HUES48 (cell line): Measurements from ENCODE around the gene LRP5.

Experiments
- H3K27ac ChIP-seq: one replicate; pipeline ENCODE4 v1.7.0; 2013; ENCODE audit warnings: low read depth, low read length, inconsistent platforms
- H3K27me3 ChIP-seq: 2 replicates; pipeline ENCODE4 v1.6.1; 2013; ENCODE audit warnings: mild to moderate bottlenecking, low read length; ENCODE audit not compliant: control insufficient read depth, insufficient read depth
- H3K36me3 ChIP-seq: 2 replicates; pipeline ENCODE4 v1.6.1; 2013; ENCODE audit warnings: low read length; ENCODE audit not compliant: control insufficient read depth, insufficient read depth
- H3K4me1 ChIP-seq: 2 replicates; pipeline ENCODE4 v1.6.1; 2013; ENCODE audit warnings: mild to moderate bottlenecking, low read length; ENCODE audit not compliant: control insufficient read depth, insufficient read depth
- H3K4me3 ChIP-seq: 2 replicates; pipeline ENCODE4 v1.5.1; 2013; ENCODE audit warnings: mild to moderate bottlenecking, low read depth, low read length
- H3K9ac ChIP-seq: 2 replicates; pipeline ENCODE4 v1.6.1; 2013; ENCODE audit warnings: mild to moderate bottlenecking, low read depth, low read length, moderate library complexity
- H3K9me3 ChIP-seq: 2 replicates; pipeline ENCODE4 v1.6.1; 2013; ENCODE audit warnings: low read length; ENCODE audit not compliant: control insufficient read depth, insufficient read depth

LRP5 gene

DNA sequence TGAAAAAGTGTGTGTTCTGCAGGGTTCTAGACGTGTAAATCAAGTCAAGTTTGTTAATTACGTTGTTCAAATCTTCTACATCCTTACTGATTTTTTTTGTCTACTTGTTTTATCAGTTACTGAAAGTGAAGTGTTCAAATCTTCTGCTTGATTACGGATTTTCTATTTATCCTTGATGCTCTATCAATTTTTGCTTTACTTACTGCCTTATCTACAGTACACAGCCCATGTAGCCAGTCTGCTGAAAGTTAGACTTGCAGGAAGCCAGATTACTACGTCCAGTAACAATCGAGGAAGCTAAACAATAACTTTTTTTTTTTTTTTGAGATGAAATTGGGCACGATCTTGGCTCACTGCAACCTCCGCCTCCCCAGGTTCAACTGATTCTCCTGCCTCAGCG lies 25.0 kb upstream of the LRP5 start:
- Histone ChIP-seq H3K27me3 (no peaks in the 10 kb centered on the region), H3K27ac (no peak overlapping the region), H3K9me3 (peaks cover 6% of the 10 kb centered on the region; the same call in 1 of the 2 replicates), H3K9ac (no peak overlapping the region), H3K4me3 (no peak overlapping the region), H3K36me3 (no peaks in the 10 kb centered on the region), H3K4me1 (no peaks in the 10 kb centered on the region)

DNA sequence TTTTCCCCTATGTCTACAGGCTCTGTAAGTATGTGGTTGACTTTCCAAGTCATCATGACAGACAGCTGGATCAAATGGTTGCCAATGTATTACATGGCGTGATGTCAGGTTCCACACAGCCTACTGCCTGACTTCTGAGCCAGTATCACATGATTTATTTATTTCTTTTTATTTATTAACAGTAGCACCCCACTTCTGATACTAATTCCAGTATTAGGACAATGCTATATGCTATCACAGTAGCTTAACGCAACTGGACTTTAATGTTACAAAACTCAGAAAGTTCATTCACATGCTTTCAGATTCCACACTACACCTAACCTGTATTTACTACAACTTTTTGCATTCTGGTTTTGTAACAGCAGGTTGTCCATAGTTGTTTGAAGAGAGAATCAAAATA lies 22.9 kb upstream of the LRP5 start:
- Histone ChIP-seq H3K9ac (no peak overlapping the region), H3K9me3 (peaks cover 6% of the 10 kb centered on the region; the same call in 1 of the 2 replicates), H3K27ac (no peak overlapping the region), H3K36me3 (no peaks in the 10 kb centered on the region), H3K4me3 (no peak overlapping the region), H3K27me3 (no peaks in the 10 kb centered on the region), H3K4me1 (no peaks in the 10 kb centered on the region)

DNA sequence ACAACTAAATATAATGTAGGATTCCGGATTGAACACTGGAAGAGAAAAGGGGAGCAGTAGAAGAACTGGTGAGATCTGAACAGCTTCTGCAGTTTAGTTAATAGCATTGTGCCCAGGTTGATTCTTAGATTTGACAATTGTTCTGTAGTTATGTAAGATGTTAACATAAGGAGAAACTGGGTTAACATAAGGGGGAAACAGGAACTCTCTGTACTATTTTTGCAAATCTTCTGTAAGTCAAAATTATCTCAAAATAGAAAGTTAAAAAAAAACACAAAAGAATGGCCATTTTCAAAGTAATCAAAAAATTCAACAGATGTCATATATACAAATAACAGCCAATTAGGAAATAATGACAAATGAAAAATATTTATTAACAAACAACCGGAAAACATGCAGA lies 18.7 kb upstream of the LRP5 start:
- Histone ChIP-seq H3K4me3 (no peak overlapping the region), H3K9me3 (peaks cover 6% of the 10 kb centered on the region; the same call in 1 of the 2 replicates), H3K9ac (no peak overlapping the region)

DNA sequence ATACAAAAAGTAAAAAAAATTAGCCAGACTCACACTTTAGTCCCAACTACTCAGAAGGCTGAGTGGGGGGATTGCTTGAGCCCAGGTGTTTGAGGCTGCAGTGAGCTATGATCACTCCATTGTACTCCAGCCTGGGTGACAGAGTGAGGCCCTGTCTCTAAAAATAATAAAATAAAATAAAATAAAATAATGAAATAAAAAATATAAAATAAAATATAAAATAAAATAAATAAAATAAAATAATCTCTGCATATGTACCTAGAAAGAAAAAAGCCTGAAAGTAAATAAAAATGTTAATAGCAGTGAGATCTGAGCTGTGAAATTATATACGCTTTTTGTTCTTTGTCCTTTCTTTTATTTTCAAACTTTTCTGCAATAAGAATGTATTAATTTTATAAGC lies 17.1 kb upstream of the LRP5 start:
- Histone ChIP-seq H3K9ac (no peak overlapping the region), H3K9me3 (no peaks in the 10 kb centered on the region), H3K27ac (no peak overlapping the region), H3K4me3 (no peak overlapping the region), H3K4me1 (peaks cover 2% of the 10 kb centered on the region; the same call in 1 of the 2 replicates), H3K27me3 (no peaks in the 10 kb centered on the region; the same call in 1 of the 2 replicates), H3K36me3 (no peaks in the 10 kb centered on the region)

More for the DNA sequence above, 18.7 kb upstream of the LRP5 start:
- no peak overlapping the region for H3K27ac ChIP-seq
- H3K4me1 ChIP-seq: peaks cover 2% of the 10 kb centered on the region; the same call in 1 of the 2 replicates
- no peaks in the 10 kb centered on the region for H3K36me3 ChIP-seq
- H3K27me3 ChIP-seq: no peaks in the 10 kb centered on the region; the same call in 1 of the 2 replicates

DNA sequence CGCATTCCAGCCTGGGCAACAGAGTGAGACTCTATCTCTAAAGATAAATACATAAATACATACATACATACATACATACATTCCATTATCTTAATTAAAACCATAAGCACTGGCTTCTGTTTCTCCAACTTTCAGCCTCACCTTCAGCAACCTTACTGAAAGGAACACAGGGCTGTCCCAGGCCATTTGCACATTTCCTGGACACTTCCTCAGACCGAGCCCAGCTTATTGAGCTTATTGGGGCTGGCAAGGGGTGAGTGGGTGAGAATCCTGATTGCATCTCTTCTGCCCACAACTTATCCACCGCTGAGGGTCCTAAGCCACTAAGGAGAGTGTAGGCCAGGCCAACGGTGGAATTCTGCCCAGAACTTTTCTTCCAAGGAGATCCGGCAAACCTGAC lies 16.5 kb upstream of the LRP5 start:
- Histone ChIP-seq H3K27ac (no peak overlapping the region), H3K4me3 (no peak overlapping the region), H3K36me3 (no peaks in the 10 kb centered on the region), H3K9me3 (no peaks in the 10 kb centered on the region), H3K4me1 (peaks cover 2% of the 10 kb centered on the region; the same call in 1 of the 2 replicates), H3K9ac (no peak overlapping the region), H3K27me3 (no peaks in the 10 kb centered on the region; the same call in 1 of the 2 replicates)

DNA sequence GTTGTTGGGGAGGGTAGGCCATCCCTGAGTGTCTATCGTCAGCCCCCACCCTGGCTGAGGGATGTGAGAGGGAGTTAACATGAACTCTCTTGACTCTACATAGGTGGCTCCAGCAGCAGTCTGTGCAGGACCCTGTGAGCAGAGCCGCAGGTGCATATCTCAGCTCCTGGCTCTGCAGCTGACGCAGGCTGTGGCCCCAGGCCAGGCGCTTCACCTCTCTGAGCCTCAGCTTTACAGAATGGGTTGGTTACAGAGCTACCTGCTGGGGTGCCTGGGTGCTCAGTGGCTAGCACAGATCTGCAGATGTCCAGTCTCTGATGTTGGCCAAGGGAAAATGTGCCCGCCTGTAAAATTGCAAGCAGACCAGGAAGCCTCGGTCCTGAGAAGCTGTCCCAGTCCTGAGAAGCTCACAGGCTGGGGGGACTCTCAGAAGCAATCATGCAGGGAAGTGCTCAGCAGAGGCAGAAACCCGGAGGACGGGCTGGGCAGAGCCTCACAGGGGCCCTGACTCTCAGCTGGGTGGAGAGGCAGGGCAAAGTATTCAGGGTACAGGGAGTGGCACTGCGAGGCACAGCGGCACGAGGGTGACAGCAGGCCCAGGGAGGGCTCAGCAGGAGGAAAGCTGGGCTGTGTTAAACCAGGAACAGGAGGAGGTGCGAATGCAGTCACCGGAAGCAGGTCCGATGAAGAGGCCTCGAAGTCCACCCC lies 15.9 kb upstream of the LRP5 start:
- Histone ChIP-seq H3K27me3 (no peaks in the 10 kb centered on the region; the same call in 1 of the 2 replicates), H3K4me1 (peaks cover 2% of the 10 kb centered on the region; the same call in 1 of the 2 replicates)

DNA sequence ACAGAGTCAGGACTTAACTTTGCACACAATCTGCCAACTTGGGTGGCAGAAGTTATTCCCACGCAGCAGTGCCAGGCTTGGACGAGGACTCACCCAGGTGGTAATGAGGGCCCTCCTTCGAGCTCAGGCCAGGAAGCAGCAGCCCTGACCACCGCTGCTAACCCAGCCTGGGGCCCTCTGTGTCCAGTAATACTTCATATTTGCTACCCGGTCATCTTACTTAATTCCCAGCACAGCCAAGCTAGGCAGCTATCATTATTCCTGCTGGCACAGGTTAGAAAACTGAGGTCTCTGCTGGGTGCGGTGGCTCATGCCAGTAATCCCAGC lies 15.4 kb upstream of the LRP5 start:
- Histone ChIP-seq H3K9me3 (no peaks in the 10 kb centered on the region), H3K36me3 (no peaks in the 10 kb centered on the region), H3K27me3 (no peaks in the 10 kb centered on the region; the same call in 1 of the 2 replicates), H3K9ac (no peak overlapping the region), H3K27ac (no peak overlapping the region), H3K4me1 (peaks cover 2% of the 10 kb centered on the region; the same call in 1 of the 2 replicates), H3K4me3 (no peak overlapping the region)

More for the DNA sequence above, 15.9 kb upstream of the LRP5 start:
- no peaks in the 10 kb centered on the region for H3K9me3 ChIP-seq
- H3K9ac ChIP-seq: no peak overlapping the region
- no peaks in the 10 kb centered on the region for H3K36me3 ChIP-seq
- no peak overlapping the region for H3K4me3 ChIP-seq
- H3K27ac ChIP-seq: no peak overlapping the region

DNA sequence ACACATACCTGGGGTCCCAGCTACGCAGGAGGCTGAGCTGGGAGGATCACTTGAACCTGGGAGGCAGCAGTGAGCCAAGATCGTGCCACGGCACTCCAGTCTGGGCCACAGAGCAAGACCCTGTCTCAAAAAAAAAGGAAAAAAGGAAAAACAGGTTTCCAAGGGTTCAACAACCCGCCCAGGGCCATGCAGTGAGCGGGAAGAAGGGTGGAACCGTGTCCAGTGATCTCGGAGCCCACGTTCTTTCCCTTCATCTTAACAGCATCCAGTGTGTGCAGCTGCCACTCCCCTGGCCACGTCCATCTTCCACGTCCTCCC lies 14.9 kb upstream of the LRP5 start:
- Histone ChIP-seq H3K36me3 (no peaks in the 10 kb centered on the region), H3K27me3 (no peaks in the 10 kb centered on the region; the same call in 1 of the 2 replicates), H3K4me3 (no peak overlapping the region), H3K9ac (no peak overlapping the region), H3K4me1 (peaks cover 2% of the 10 kb centered on the region; the same call in 1 of the 2 replicates), H3K9me3 (no peaks in the 10 kb centered on the region), H3K27ac (no peak overlapping the region)

DNA sequence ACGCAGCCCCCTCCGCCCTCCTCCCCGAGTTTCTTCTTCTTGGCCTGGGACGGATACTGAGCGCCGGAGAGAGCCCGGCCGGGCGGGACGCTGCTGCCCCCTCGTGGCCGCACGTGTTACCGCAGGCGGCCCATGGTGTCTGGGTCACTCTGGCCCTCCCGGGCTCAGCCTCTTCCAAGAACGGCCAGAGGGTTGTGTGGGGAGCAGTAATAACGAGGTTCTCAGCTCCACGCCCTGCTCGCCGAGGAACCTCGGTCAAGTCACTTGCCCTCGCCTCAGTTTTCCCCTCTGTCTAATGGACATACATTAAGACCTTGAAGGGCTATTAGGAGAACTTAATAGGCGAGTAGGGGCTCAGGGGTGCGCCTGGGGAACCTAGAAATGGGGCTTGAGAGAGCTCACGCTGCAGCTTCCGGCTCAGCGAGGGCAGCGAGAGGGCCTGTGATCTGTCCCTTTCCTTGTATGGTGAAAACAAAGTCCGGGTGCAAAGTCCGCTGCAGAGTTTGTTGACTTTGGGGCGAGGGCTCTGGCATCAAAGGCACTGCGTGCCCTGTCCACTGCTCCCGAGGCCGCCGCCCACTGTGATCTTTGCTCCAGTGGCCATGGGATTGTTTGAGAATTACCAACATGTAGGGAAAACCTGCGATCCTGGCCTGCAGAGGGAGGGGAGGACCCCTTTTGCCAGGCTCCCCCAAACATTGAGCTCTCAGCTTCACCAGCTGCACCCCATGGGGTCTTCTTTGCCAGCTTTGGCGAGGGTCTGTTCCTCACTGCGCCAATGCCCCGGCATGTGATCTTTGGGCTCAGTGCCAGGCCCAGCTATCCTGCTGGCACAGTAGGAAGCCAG lies 14.4 kb upstream of the LRP5 start:
- H3K9ac ChIP-seq: no peak overlapping the region
- H3K36me3 ChIP-seq: no peaks in the 10 kb centered on the region
- H3K27ac ChIP-seq: peak overlapping the region; percentile 12
- H3K27me3 ChIP-seq: no peaks in the 10 kb centered on the region; the same call in 1 of the 2 replicates
- H3K9me3 ChIP-seq: no peaks in the 10 kb centered on the region
- peaks cover 2% of the 10 kb centered on the region; the same call in 1 of the 2 replicates for H3K4me1 ChIP-seq
- no peak overlapping the region for H3K4me3 ChIP-seq

DNA sequence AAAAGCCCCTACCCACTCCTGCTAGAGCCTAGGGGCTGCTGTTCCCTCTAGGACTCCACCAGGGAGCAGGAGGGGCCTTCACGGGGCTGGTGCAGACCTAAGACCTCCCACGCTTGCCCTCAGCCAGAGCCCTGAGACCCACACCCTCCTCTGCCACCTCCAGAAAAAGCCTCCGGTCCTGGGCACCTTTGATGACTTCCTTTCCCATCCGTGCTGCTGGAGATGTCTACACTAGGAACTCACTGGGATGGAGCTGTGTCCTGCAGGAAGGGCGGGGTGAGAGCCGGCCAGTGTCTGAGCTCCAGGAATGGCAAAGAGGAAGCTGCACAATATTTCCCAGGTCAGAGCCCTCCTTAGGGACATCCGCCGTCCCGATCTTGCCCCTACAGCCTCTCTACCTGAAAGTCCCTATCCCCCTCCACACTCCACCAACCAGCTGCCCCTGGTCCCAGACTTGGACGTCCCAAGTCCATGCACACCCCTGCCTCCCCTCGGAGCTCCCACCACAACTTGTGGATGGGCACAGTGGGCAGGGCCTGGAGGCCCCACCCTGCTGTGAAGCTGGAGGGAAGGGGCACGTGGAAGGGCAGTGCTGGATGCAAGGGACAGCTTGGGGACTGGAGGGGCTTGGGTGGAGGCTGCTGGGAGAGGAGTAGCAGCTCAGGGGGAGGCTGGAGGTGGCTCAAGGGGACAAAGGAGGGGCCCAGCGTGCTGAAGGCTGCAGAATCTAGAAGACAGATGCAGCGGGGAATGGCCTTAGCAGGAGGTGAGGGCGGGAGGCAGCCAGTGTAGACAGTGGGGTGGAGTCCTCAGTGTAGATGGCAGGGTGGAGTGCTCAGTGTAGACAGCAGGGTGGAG lies 13.5 kb upstream of the LRP5 start:
- H3K27me3 ChIP-seq: no peaks in the 10 kb centered on the region; the same call in 1 of the 2 replicates
- no peak overlapping the region for H3K4me3 ChIP-seq
- peaks cover 2% of the 10 kb centered on the region; the same call in 1 of the 2 replicates for H3K4me1 ChIP-seq
- H3K9ac ChIP-seq: no peak overlapping the region
- H3K27ac ChIP-seq: peak overlapping the region; percentile 12
- no peaks in the 10 kb centered on the region for H3K36me3 ChIP-seq
- H3K9me3 ChIP-seq: peaks cover under 1% of the 10 kb centered on the region; the same call in 1 of the 2 replicates
